Caco-2 (cell line): ENCODE results near the gene BCOR. TPM values are rescaled to one million over a fixed set of nuclear protein-coding genes. Genes with fewer than 3 reads are reported as not detected.

Experiments
- BruUV-seq: library from RNA; stranded (reverse); fragments of 400-500 nt; replicated peaks from 2 replicates; lab custom pipeline; 2021; lab: Mats Ljungman, UMichigan
- CTCF ChIA-PET: fragments of 300-600 bp; sonication (Branson Sonifier 250); formaldehyde crosslinking; loops from one replicate; lab custom pipeline; 2022; ENCODE audit warnings: antibody characterized with exemption; lab: Charles Lee
- POLR2A ChIA-PET: fragments of 300-600 bp; sonication (Branson Sonifier 250); formaldehyde crosslinking; loops from one replicate; lab custom pipeline; 2022; ENCODE audit warnings: antibody characterized with exemption; lab: Charles Lee
- DNase-seq, 2 experiments: peaks; one replicate each; pipeline versions ENCODE4 v3.0.0 to v3.0.0-alpha.2; 2020 to 2022
- H3K27me3 ChIP-seq: replicated peaks from 2 replicates; pipeline ENCODE4 v1.6.0; 2011; ENCODE audit warnings: low read length; ENCODE audit not compliant: control insufficient read depth, insufficient read depth
- H3K36me3 ChIP-seq: 2 replicates; pipeline ENCODE4 v1.5.1; 2011; ENCODE audit warnings: low read length; ENCODE audit not compliant: control insufficient read depth, insufficient read depth
- H3K4me1 ChIP-seq: fragments of 250-450 bp; sonication (Bioruptor Pico); 2 replicates; pipeline ENCODE4 v1.5.1; 2020; ENCODE audit warnings: mild to moderate bottlenecking
- H3K4me3 ChIP-seq: 2 replicates; pipeline ENCODE4 v1.5.1; 2011; ENCODE audit warnings: low read depth, mild to moderate bottlenecking, control low read depth, low read length
- H3K9me3 ChIP-seq: fragments of 250-450 bp; sonication (Bioruptor Pico); 2 replicates; pipeline ENCODE4 v1.5.1; 2020; ENCODE audit warnings: mild to moderate bottlenecking, moderate library complexity
- H3K27ac Mint-ChIP-seq: one replicate; pipeline ENCODE4 v1.8.0; 2022; ENCODE audit warnings: mixed read lengths; ENCODE audit not compliant: unreplicated experiment
- H3K27me3 Mint-ChIP-seq: one replicate; pipeline ENCODE4 v1.8.0; 2022; ENCODE audit warnings: mixed read lengths; ENCODE audit not compliant: insufficient read depth, unreplicated experiment
- H3K36me3 Mint-ChIP-seq: one replicate; pipeline ENCODE4 v1.8.0; 2022; ENCODE audit warnings: mild to moderate bottlenecking, mixed read lengths; ENCODE audit not compliant: insufficient read depth, unreplicated experiment
- H3K4me1 Mint-ChIP-seq: one replicate; pipeline ENCODE4 v1.8.0; 2022; ENCODE audit warnings: low read depth, mixed read lengths; ENCODE audit not compliant: unreplicated experiment
- H3K4me3 Mint-ChIP-seq: one replicate; pipeline ENCODE4 v1.8.0; 2022; ENCODE audit warnings: mild to moderate bottlenecking, moderate library complexity, mixed read lengths; ENCODE audit not compliant: unreplicated experiment
- H3K9me3 Mint-ChIP-seq: one replicate; pipeline ENCODE4 v1.8.0; 2022; ENCODE audit warnings: mixed read lengths; ENCODE audit not compliant: unreplicated experiment
- intact Hi-C: fragments of 100-400 bp; cut with micrococcal nuclease; formaldehyde crosslinking; loops from one replicate; pipeline ENCODE4 v1.10.0; 2022; ENCODE audit not compliant: unreplicated experiment
- total RNA-seq: library from RNA; stranded (reverse); gene quantifications from 2 replicates; pipeline ENCODE4 v1.2.3, GENCODE V29; 2022
- TF ChIP-seq, protein P1 (sequence below), 2 experiments: fragments of 200-600 bp in 1 of 2; IDR thresholded peaks; 1 replicate in 1 of 2; 2 replicates in 1 of 2; pipeline versions ENCODE4 v1.5.1 to v1.8.0; 2011 to 2022; ENCODE audit warnings: antibody characterized with exemption in 1 of 2, control low read depth in 1 of 2, inconsistent platforms in 1 of 2, low read depth in 1 of 2, low read length in 1 of 2, mild to moderate bottlenecking in 1 of 2, moderate library complexity in 1 of 2; ENCODE audit not compliant: insufficient read depth in 1 of 2, severe bottlenecking in 1 of 2, unreplicated experiment in 1 of 2

Gene BCOR
- total RNA-seq, 1 experiment from 2014 or later = 16.2 TPM

DNA sequence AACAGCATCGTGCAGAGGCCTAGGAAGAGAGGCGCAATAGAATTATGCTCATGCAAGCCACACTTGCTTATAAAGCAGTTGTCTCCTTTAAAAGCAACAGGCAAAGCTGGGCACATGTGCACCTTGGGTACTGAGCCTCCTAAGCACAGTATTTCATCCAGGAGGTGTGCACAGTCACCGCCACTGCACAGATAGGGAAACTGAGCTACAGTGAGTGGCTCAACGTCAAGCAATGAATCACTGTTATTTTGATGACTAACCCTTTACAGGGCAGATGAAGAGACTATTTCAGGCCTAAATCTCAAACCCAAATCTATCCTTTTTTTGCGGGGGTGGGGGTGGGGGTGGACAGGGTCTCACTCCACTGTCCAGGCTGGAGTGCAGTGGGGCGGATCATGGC lies 42.3 kb downstream of the BCOR start:
- H3K36me3 ChIP-seq = peaks cover 8% of the 10 kb centered on the region
- CTCF ChIA-PET = no interaction called here

DNA sequence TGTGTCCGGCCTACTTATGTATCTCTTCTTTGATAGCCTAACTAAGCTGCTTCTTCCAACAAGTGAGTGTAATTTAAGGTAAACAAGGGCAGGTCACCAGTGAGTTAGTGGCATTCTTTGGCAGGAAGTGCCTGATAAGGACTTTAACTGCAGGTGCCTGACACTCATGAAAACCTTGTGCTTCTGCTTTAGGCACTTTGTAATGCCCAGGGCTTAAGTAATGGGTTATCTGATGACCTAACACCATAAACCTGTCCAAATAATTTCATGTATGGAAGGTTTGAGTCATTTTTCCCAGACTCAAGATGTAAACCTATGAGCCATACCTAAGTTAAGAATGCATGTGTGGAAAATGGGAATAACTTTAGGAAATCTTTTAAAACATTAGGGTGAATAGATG lies 43.0 kb downstream of the BCOR start:
- Mint-ChIP-seq H3K4me1 (no peaks in the 10 kb centered on the region), H3K27me3 (no peaks in the 10 kb centered on the region), H3K9me3 (no peaks in the 10 kb centered on the region), H3K4me3 (no peak overlapping the region), H3K36me3 (peaks cover 59% of the 10 kb centered on the region), H3K27ac (no peak overlapping the region)
- H3K9me3 ChIP-seq = 0 out of 2 replicates have a peak, but pooled peaks cover 3% of the 10 kb centered on the region
- H3K27me3 ChIP-seq = no peaks in the 10 kb centered on the region
- ChIA-PET POLR2A (no interaction called here), CTCF (no interaction called here)
- no peak overlapping the region for H3K4me3 ChIP-seq
- TF ChIP-seq, protein P1, sequence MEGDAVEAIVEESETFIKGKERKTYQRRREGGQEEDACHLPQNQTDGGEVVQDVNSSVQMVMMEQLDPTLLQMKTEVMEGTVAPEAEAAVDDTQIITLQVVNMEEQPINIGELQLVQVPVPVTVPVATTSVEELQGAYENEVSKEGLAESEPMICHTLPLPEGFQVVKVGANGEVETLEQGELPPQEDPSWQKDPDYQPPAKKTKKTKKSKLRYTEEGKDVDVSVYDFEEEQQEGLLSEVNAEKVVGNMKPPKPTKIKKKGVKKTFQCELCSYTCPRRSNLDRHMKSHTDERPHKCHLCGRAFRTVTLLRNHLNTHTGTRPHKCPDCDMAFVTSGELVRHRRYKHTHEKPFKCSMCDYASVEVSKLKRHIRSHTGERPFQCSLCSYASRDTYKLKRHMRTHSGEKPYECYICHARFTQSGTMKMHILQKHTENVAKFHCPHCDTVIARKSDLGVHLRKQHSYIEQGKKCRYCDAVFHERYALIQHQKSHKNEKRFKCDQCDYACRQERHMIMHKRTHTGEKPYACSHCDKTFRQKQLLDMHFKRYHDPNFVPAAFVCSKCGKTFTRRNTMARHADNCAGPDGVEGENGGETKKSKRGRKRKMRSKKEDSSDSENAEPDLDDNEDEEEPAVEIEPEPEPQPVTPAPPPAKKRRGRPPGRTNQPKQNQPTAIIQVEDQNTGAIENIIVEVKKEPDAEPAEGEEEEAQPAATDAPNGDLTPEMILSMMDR (IDR thresholded peaks at IDR 0.05; ENCODE audit: insufficient read depth in 1 of 2, low read depth in 1 of 2, low read length in 1 of 2, severe bottlenecking in 1 of 2, unreplicated experiment in 1 of 2) = no peak
- no TSS peak for BruUV-seq
- intact Hi-C loops = no loop called here
- H3K4me1 ChIP-seq = peaks cover 8% of the 10 kb centered on the region; the same call in 1 of the 2 replicates
- peak; percentile 30 to 47 for DNase-seq
- H3K36me3 ChIP-seq = peaks cover 8% of the 10 kb centered on the region

More for the DNA sequence above, 42.3 kb downstream of the BCOR start:
- no TSS peak for BruUV-seq
- no peak overlapping the region for H3K4me3 Mint-ChIP-seq
- Histone ChIP-seq H3K4me1 (peaks cover 8% of the 10 kb centered on the region; the same call in 1 of the 2 replicates), H3K9me3 (0 out of 2 replicates have a peak, but pooled peaks cover 3% of the 10 kb centered on the region), H3K27me3 (no peaks in the 10 kb centered on the region), H3K4me3 (no peak overlapping the region)
- no peaks in the 10 kb centered on the region for H3K4me1 Mint-ChIP-seq
- no peak overlapping the region for H3K27ac Mint-ChIP-seq
- H3K9me3 Mint-ChIP-seq = no peaks in the 10 kb centered on the region
- intact Hi-C loops = no loop called here
- POLR2A ChIA-PET = no interaction called here
- H3K36me3 Mint-ChIP-seq = peaks cover 52% of the 10 kb centered on the region
- DNase-seq = no peak
- no peaks in the 10 kb centered on the region for H3K27me3 Mint-ChIP-seq
- TF ChIP-seq, protein P1 (IDR thresholded peaks at IDR 0.05; ENCODE audit: insufficient read depth in 1 of 2, low read depth in 1 of 2, low read length in 1 of 2, severe bottlenecking in 1 of 2, unreplicated experiment in 1 of 2) = no peak

DNA sequence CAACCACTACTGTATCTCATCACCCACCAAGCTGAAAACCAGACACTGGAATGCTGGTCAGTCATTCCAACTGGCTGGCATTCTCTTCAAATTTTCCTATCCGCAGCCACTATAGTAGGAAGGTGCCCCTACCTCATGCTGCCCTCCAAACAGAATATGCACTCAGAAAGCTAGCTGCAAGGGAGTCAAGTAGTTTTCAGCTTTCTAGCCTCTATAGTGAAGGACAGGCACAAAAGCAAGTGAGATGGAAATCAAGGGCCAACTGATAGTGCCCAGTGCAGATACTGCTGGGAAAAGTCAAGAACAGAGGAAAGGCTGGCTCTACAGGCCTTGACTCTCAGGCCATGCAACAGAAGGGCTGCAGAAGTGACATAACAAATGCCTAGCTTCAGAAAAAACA lies 47.2 kb downstream of the BCOR start:
- Histone ChIP-seq H3K27me3 (no peaks in the 10 kb centered on the region), H3K9me3 (0 out of 2 replicates have a peak, but pooled peaks cover 3% of the 10 kb centered on the region), H3K36me3 (peaks cover 9% of the 10 kb centered on the region), H3K4me1 (peaks cover 8% of the 10 kb centered on the region; the same call in 1 of the 2 replicates), H3K4me3 (no peak overlapping the region)
- Mint-ChIP-seq H3K4me3 (no peak overlapping the region), H3K27ac (no peak overlapping the region), H3K36me3 (peaks cover 68% of the 10 kb centered on the region), H3K9me3 (peaks cover 9% of the 10 kb centered on the region), H3K27me3 (no peaks in the 10 kb centered on the region), H3K4me1 (no peaks in the 10 kb centered on the region)
- no peak for DNase-seq
- no TSS peak for BruUV-seq
- ChIA-PET CTCF (no interaction called here), POLR2A (no interaction called here)
- TF ChIP-seq, protein P1 (IDR thresholded peaks at IDR 0.05; ENCODE audit: insufficient read depth in 1 of 2, low read depth in 1 of 2, low read length in 1 of 2, severe bottlenecking in 1 of 2, unreplicated experiment in 1 of 2) = no peak
- intact Hi-C loops = no loop called here
